Measurements from ENCODE around the gene AFP. TPM values are rescaled to one million over a fixed set of nuclear protein-coding genes. Genes with fewer than 3 reads are reported as not detected.

The AFP gene
- total and polyA plus RNA-seq, 2 donors (not counting 1 experiment from before 2014, with no cell fraction given): not detected

- Histone ChIP-seq H4K20me1 (ENCODE audit: control insufficient read depth, insufficient read depth, low read length, poor library complexity, severe bottlenecking) (no peaks in the 10 kb centered on the region), H3K79me2 (ENCODE audit: control insufficient read depth, insufficient read depth, low read length) (no peaks in the 10 kb centered on the region), H3K9me3 (ENCODE audit: control extremely low read depth in 1 of 3, control insufficient read depth in 2 of 3, insufficient read depth in 1 of 3, low read length in 2 of 3) (no peaks in the 10 kb centered on the region), H3K4me3 (ENCODE audit: control extremely low read depth in 1 of 5, extremely low read depth in 1 of 5, insufficient read depth in 1 of 5, low read depth in 2 of 5, low read length in 4 of 5) (no peak overlapping the region), H3K27me3 (replicated peaks in 1 of 4; ENCODE audit: control extremely low read depth in 1 of 4, control insufficient read depth in 3 of 4, insufficient read depth in 4 of 4, low read length in 3 of 4) (peaks cover 0 to 4% (median 0%) of the 10 kb centered on the region in 4 experiments), H2AFZ (ENCODE audit: insufficient read depth, low read depth, low read length, poor library complexity, severe bottlenecking) (no peak overlapping the region), H3K4me2 (replicated peaks; ENCODE audit: low read depth, low read length, poor library complexity, severe bottlenecking) (no peak overlapping the region), H3K27ac (ENCODE audit: low read length in 2 of 2) (no peak overlapping the region), H3K4me1 (ENCODE audit: control insufficient read depth in 2 of 2, insufficient read depth in 2 of 2, low read length in 2 of 2) (no peaks in the 10 kb centered on the region), H3K36me3 (replicated peaks in 1 of 2; ENCODE audit: control extremely low read depth in 1 of 2, control insufficient read depth in 1 of 2, extremely low read depth in 1 of 2, insufficient read depth in 2 of 2, low read length in 1 of 2) (no peaks in the 10 kb centered on the region), H3K9ac (ENCODE audit: low read length) (no peak overlapping the region)
- ChIA-PET POLR2A (no interaction called here), CTCF (interaction anchor here (1.3 kb wide), 1 partner anchor 9 kb away, joined by 3 read pairs; no protein-coding TSS in a partner anchor)
- H3K27ac Mint-ChIP-seq: no peak overlapping the region
- H3K27me3 Mint-ChIP-seq: peaks cover 20% of the 10 kb centered on the region
- H3K9me3 Mint-ChIP-seq (ENCODE audit: insufficient read depth): no peaks in the 10 kb centered on the region
- intact Hi-C loops (cut with micrococcal nuclease): loop anchor here (5.0 kb wide), 1 partner anchor 746 kb away; no protein-coding TSS in a partner anchor
- no peak for TF ChIP-seq CTCF (IDR thresholded peaks at IDR 0.05)
- no peak for TF ChIP-seq EZH2 (IDR thresholded peaks at IDR 0.05; ENCODE audit: borderline replicate concordance, insufficient read depth, low read depth, low read length, poor library complexity, severe bottlenecking)
- no peak for DNase-seq
- H3K4me1 Mint-ChIP-seq: no peaks in the 10 kb centered on the region
- H3K4me3 Mint-ChIP-seq: no peak overlapping the region
- no peak for ATAC-seq (ENCODE audit: low read depth)
- no CpG with 5 or more reads among the region's 4 CpGs for WGBS (ENCODE audit: insufficient coverage)
These were observed 12.6 kb downstream of the AFP start for GRCh38 chr4:73448448-73449203.

GRCh38 chr4:73450398-73451004 is 14.5 kb downstream of the AFP start:
- POLR2A ChIA-PET: no interaction called here

More at GRCh38 chr4:73450398-73451004, 14.5 kb downstream of the AFP start:
- Histone ChIP-seq H3K4me1 (ENCODE audit: control insufficient read depth in 2 of 2, insufficient read depth in 2 of 2, low read length in 2 of 2) (no peaks in the 10 kb centered on the region), H3K27me3 (replicated peaks in 1 of 4; ENCODE audit: control extremely low read depth in 1 of 4, control insufficient read depth in 3 of 4, insufficient read depth in 4 of 4, low read length in 3 of 4) (peaks cover 0 to 4% (median 0%) of the 10 kb centered on the region in 4 experiments), H3K27ac (ENCODE audit: low read length in 2 of 2) (no peak overlapping the region), H3K4me2 (replicated peaks; ENCODE audit: low read depth, low read length, poor library complexity, severe bottlenecking) (no peak overlapping the region), H3K4me3 (ENCODE audit: control extremely low read depth in 1 of 5, extremely low read depth in 1 of 5, insufficient read depth in 1 of 5, low read depth in 2 of 5, low read length in 4 of 5) (no peak overlapping the region), H3K9me3 (ENCODE audit: control extremely low read depth in 1 of 3, control insufficient read depth in 2 of 3, insufficient read depth in 1 of 3, low read length in 2 of 3) (no peaks in the 10 kb centered on the region), H4K20me1 (ENCODE audit: control insufficient read depth, insufficient read depth, low read length, poor library complexity, severe bottlenecking) (no peaks in the 10 kb centered on the region), H3K79me2 (ENCODE audit: control insufficient read depth, insufficient read depth, low read length) (no peaks in the 10 kb centered on the region), H3K36me3 (replicated peaks in 1 of 2; ENCODE audit: control extremely low read depth in 1 of 2, control insufficient read depth in 1 of 2, extremely low read depth in 1 of 2, insufficient read depth in 2 of 2, low read length in 1 of 2) (no peaks in the 10 kb centered on the region), H2AFZ (ENCODE audit: insufficient read depth, low read depth, low read length, poor library complexity, severe bottlenecking) (no peak overlapping the region), H3K9ac (ENCODE audit: low read length) (no peak overlapping the region)
- intact Hi-C loops (cut with micrococcal nuclease): no loop called here
- Mint-ChIP-seq H3K9me3 (ENCODE audit: insufficient read depth) (no peaks in the 10 kb centered on the region), H3K27me3 (peaks cover 16% of the 10 kb centered on the region), H3K27ac (no peak overlapping the region), H3K4me1 (no peaks in the 10 kb centered on the region), H3K4me3 (no peak overlapping the region)
- WGBS (ENCODE audit: insufficient coverage): 82% methylated on average over 5 of the region's 9 CpGs
- CTCF ChIA-PET: no interaction called here
- no peak for TF ChIP-seq EZH2 (IDR thresholded peaks at IDR 0.05; ENCODE audit: borderline replicate concordance, insufficient read depth, low read depth, low read length, poor library complexity, severe bottlenecking)
- TF ChIP-seq CTCF (IDR thresholded peaks at IDR 0.05): no peak
- DNase-seq (no peak), ATAC-seq (ENCODE audit: low read depth) (no peak)
